GM23338 (cell line): ENCODE results near the gene FAM234A. TPM values are rescaled to one million over a fixed set of nuclear protein-coding genes. Genes with fewer than 3 reads are reported as not detected.

Experiments used
- ATAC-seq: fragments of 200-7000 bp; cut with Tn5 transposase; 3 replicates; pipeline ENCODE4 v1.9.1; 2020
- DNase-seq: peaks from one replicate; pipeline ENCODE4 v3.0.0-alpha.2; 2015; ENCODE audit warnings: low spot score
- H2AFZ ChIP-seq: fragments of 200-600 bp; sonication (generic); 2 replicates; pipeline ENCODE4 v1.8.0; 2016; ENCODE audit warnings: antibody characterized with exemption, mild to moderate bottlenecking, moderate library complexity
- H3F3A ChIP-seq: fragments of 200-600 bp; sonication (generic); replicated peaks from 2 replicates; pipeline ENCODE4 v1.8.0; 2017; ENCODE audit warnings: antibody characterized with exemption, mixed run types, low read depth
- H3K27ac ChIP-seq: fragments of 200-600 bp; sonication (generic); 2 replicates; pipeline ENCODE4 v1.6.1; 2016; ENCODE audit warnings: low read depth
- H3K27me3 ChIP-seq: fragments of 200-600 bp; sonication (generic); 2 replicates; pipeline ENCODE4 v1.8.0; 2016; ENCODE audit warnings: mild to moderate bottlenecking, mixed run types, moderate library complexity; ENCODE audit not compliant: insufficient read depth
- H3K36me3 ChIP-seq: fragments of 200-600 bp; sonication (generic); 2 replicates; pipeline ENCODE4 v1.8.0; 2016; ENCODE audit warnings: mild to moderate bottlenecking; ENCODE audit not compliant: insufficient read depth
- H3K4me1 ChIP-seq: fragments of 200-600 bp; sonication (generic); 2 replicates; pipeline ENCODE4 v1.8.0; 2016; ENCODE audit warnings: mild to moderate bottlenecking, moderate library complexity; ENCODE audit not compliant: insufficient read depth
- H3K4me2 ChIP-seq: fragments of 200-600 bp; sonication (generic); 2 replicates; pipeline ENCODE4 v1.7.1; 2017; ENCODE audit warnings: mixed run types
- H3K4me3 ChIP-seq: fragments of 200-600 bp; sonication (generic); 2 replicates; pipeline ENCODE4 v1.6.1; 2016; ENCODE audit warnings: mixed run types
- H3K79me2 ChIP-seq: fragments of 200-600 bp; sonication (generic); replicated peaks from 2 replicates; pipeline ENCODE4 v1.8.0; 2017; ENCODE audit warnings: mild to moderate bottlenecking; ENCODE audit not compliant: insufficient read depth
- H3K9me2 ChIP-seq: fragments of 200-600 bp; sonication (generic); 2 replicates; pipeline ENCODE4 v1.8.0; 2017; ENCODE audit not compliant: insufficient read depth
- H4K20me1 ChIP-seq: fragments of 200-600 bp; sonication (generic); replicated peaks from 2 replicates; pipeline ENCODE4 v1.8.0; 2017; ENCODE audit warnings: mild to moderate bottlenecking; ENCODE audit not compliant: insufficient read depth
- H3K27ac Mint-ChIP-seq: 2 replicates; pipeline ENCODE4 v1.8.0; 2020; ENCODE audit warnings: inconsistent platforms, mild to moderate bottlenecking, moderate library complexity, mixed read lengths
- H3K27me3 Mint-ChIP-seq: 3 replicates; pipeline ENCODE4 v1.8.0; 2022; ENCODE audit warnings: low read depth, mild to moderate bottlenecking, moderate library complexity, mixed read lengths, inconsistent platforms; ENCODE audit not compliant: insufficient read depth, poor library complexity
- H3K36me3 Mint-ChIP-seq: 3 replicates; pipeline ENCODE4 v1.8.0; 2021; ENCODE audit warnings: low read depth, mild to moderate bottlenecking, inconsistent platforms, moderate library complexity, mixed read lengths
- H3K4me1 Mint-ChIP-seq: 3 replicates; pipeline ENCODE4 v1.8.0; 2020; ENCODE audit warnings: mild to moderate bottlenecking, inconsistent platforms, mixed read lengths
- H3K4me3 Mint-ChIP-seq: 3 replicates; pipeline ENCODE4 v1.8.0; 2021; ENCODE audit warnings: moderate library complexity, mild to moderate bottlenecking, inconsistent platforms, mixed read lengths
- H3K9me3 Mint-ChIP-seq: 3 replicates; pipeline ENCODE4 v1.8.0; 2020; ENCODE audit warnings: moderate library complexity, mild to moderate bottlenecking, inconsistent platforms, mixed read lengths
- EZH2phosphoT487 ChIP-seq: fragments of 200-600 bp; sonication (generic); IDR thresholded peaks from one replicate; pipeline ENCODE4 v1.8.1; 2018; ENCODE audit warnings: antibody characterized with exemption; ENCODE audit not compliant: unreplicated experiment
- JUNB ChIP-seq: IDR thresholded peaks from one replicate; pipeline ENCODE4 v1.6.1; 2016; ENCODE audit warnings: antibody characterized with exemption; ENCODE audit not compliant: unreplicated experiment
- REST ChIP-seq: IDR thresholded peaks from one replicate; pipeline ENCODE4 v1.6.1; 2018; ENCODE audit warnings: antibody characterized with exemption; ENCODE audit not compliant: unreplicated experiment
- ZNF331 ChIP-seq: fragments of 250-450 bp; sonication (Bioruptor Pico); IDR thresholded peaks from 2 replicates; pipeline ENCODE4 v1.5.0; 2020; ENCODE audit warnings: low read depth, mild to moderate bottlenecking, moderate library complexity
- ZNF462 ChIP-seq: fragments of 250-450 bp; sonication (Bioruptor Pico); IDR thresholded peaks from 2 replicates; pipeline ENCODE4 v1.5.0; 2020; ENCODE audit warnings: mild to moderate bottlenecking, moderate library complexity
- polyA plus RNA-seq: library from polyadenylated mRNA; unstranded; fragments of >200 nt; fragmentation: Nextera tagmentation; extraction: Ambion mirVana; gene quantifications from 2 replicates; pipeline ENCODE4 v1.2.1, GENCODE V29; 2016
- total RNA-seq: library from RNA; depleted of rRNA; stranded (reverse); fragments of >200 nt; shearing (Covaris generic); gene quantifications from 2 replicates; pipeline ENCODE4 v1.2.3, GENCODE V29; 2014

The FAM234A gene
- total and polyA plus RNA-seq, 2 experiments from 2014 or later, result 41.9 to 128 TPM

GRCh38 chr16:259226-259625 lies 24.6 kb downstream of the FAM234A start (continued):
- no peak for TF ChIP-seq ZNF462 (CRISPR knock-in tag)

- H3K4me3 Mint-ChIP-seq, result no peak overlapping the region
- Histone ChIP-seq H3K4me1 (no peaks in the 10 kb centered on the region), H4K20me1 (no peaks in the 10 kb centered on the region; the same call in 1 of the 2 replicates), H3K79me2 (no peaks in the 10 kb centered on the region), H3K27me3 (no peaks in the 10 kb centered on the region), H3K4me3 (no peak overlapping the region), H3K36me3 (no peaks in the 10 kb centered on the region; the same call in 1 of the 2 replicates), H3K9me2 (no peaks in the 10 kb centered on the region), H3K4me2 (no peak overlapping the region), H3K27ac (no peak overlapping the region), H2AFZ (no peak overlapping the region), H3F3A (no peaks in the 10 kb centered on the region)
- no peak overlapping the region for H3K27ac Mint-ChIP-seq
- TF ChIP-seq EZH2phosphoT487 (no peak), REST (no peak), ZNF331 (CRISPR knock-in tag) (no peak), JUNB (no peak)
- peaks cover 41% of the 10 kb centered on the region for H3K36me3 Mint-ChIP-seq
- no peaks in the 10 kb centered on the region for H3K4me1 Mint-ChIP-seq
- H3K27me3 Mint-ChIP-seq, result peaks cover 6% of the 10 kb centered on the region
- DNase-seq, result no peak
- no peak for ATAC-seq
- no peaks in the 10 kb centered on the region for H3K9me3 Mint-ChIP-seq
Observed at GRCh38 chr16:259814-260253, 25.2 kb downstream of the FAM234A start.
